H9 (cell line): ENCODE data around the gene KRT78. TPM values are rescaled to one million over a fixed set of nuclear protein-coding genes. Genes with fewer than 3 reads are reported as not detected.

Source experiments
- DNase-seq: peaks from one replicate; pipeline ENCODE4 v3.0.0-alpha.2; 2017
- H2AFZ ChIP-seq: one replicate; pipeline ENCODE4 v1.6.1; 2013; ENCODE audit warnings: mild to moderate bottlenecking, low read length, control low read depth, moderate library complexity
- H2AK5ac ChIP-seq: 2 replicates; pipeline ENCODE4 v1.6.1; 2013; ENCODE audit warnings: low read length, control low read depth, mixed read lengths; ENCODE audit not compliant: insufficient read length
- H2BK120ac ChIP-seq: one replicate; pipeline ENCODE4 v1.6.1; 2013; ENCODE audit warnings: low read depth, mild to moderate bottlenecking, low read length, control low read depth, inconsistent platforms; ENCODE audit not compliant: poor library complexity, severe bottlenecking
- H2BK12ac ChIP-seq: 2 replicates; pipeline ENCODE4 v1.6.1; 2013; ENCODE audit warnings: low read length, control low read depth, mixed read lengths, low read depth; ENCODE audit not compliant: insufficient read length
- H2BK15ac ChIP-seq: 2 replicates; pipeline ENCODE4 v1.6.1; 2013; ENCODE audit warnings: low read depth, low read length, control low read depth
- H2BK20ac ChIP-seq: one replicate; pipeline ENCODE4 v1.6.1; 2013; ENCODE audit warnings: low read depth, mild to moderate bottlenecking, low read length, control low read depth, inconsistent platforms; ENCODE audit not compliant: poor library complexity, severe bottlenecking
- H2BK5ac ChIP-seq: 2 replicates; pipeline ENCODE4 v1.6.1; 2013; ENCODE audit warnings: low read length, control low read depth, mixed read lengths; ENCODE audit not compliant: insufficient read length
- H3K14ac ChIP-seq: 2 replicates; pipeline ENCODE4 v1.6.1; 2013; ENCODE audit warnings: low read length, control low read depth; ENCODE audit not compliant: insufficient read depth
- H3K18ac ChIP-seq: 2 replicates; pipeline ENCODE4 v1.6.1; 2013; ENCODE audit warnings: low read depth, mild to moderate bottlenecking, mixed read lengths, low read length, control low read depth; ENCODE audit not compliant: insufficient read length
- H3K23ac ChIP-seq: 2 replicates; pipeline ENCODE4 v1.6.1; 2013; ENCODE audit warnings: low read length, control low read depth, mixed read lengths, low read depth; ENCODE audit not compliant: insufficient read length
- H3K23me2 ChIP-seq: 2 replicates; pipeline ENCODE4 v1.6.1; 2013; ENCODE audit warnings: low read depth, mild to moderate bottlenecking, mixed read lengths, low read length, control low read depth; ENCODE audit not compliant: insufficient read length, poor library complexity, severe bottlenecking
- H3K27ac ChIP-seq: 2 replicates; pipeline ENCODE4 v1.5.1; 2013; ENCODE audit warnings: low read length, control low read depth, mixed read lengths, low read depth; ENCODE audit not compliant: insufficient read length
- H3K27me3 ChIP-seq: 2 replicates; pipeline ENCODE4 v1.6.1; 2013; ENCODE audit warnings: low read length, control low read depth, inconsistent platforms; ENCODE audit not compliant: insufficient read depth
- H3K4ac ChIP-seq: 2 replicates; pipeline ENCODE4 v1.6.1; 2013; ENCODE audit warnings: low read depth, mild to moderate bottlenecking, control low read depth, inconsistent platforms, low read length, moderate library complexity
- H3K4me1 ChIP-seq: 2 replicates; pipeline ENCODE4 v1.6.1; 2013; ENCODE audit warnings: low read length, control low read depth, inconsistent platforms; ENCODE audit not compliant: insufficient read depth
- H3K4me2 ChIP-seq: 2 replicates; pipeline ENCODE4 v1.6.1; 2013; ENCODE audit warnings: low read length, control low read depth, mixed read lengths; ENCODE audit not compliant: insufficient read length, insufficient read depth
- H3K56ac ChIP-seq: 2 replicates; pipeline ENCODE4 v1.6.1; 2013; ENCODE audit warnings: low read depth, mild to moderate bottlenecking, mixed read lengths, low read length, control low read depth; ENCODE audit not compliant: insufficient read length
- H3K79me1 ChIP-seq: 2 replicates; pipeline ENCODE4 v1.6.1; 2013; ENCODE audit warnings: low read depth, mild to moderate bottlenecking, moderate library complexity, low read length, control low read depth, inconsistent platforms; ENCODE audit not compliant: insufficient read depth, poor library complexity, severe bottlenecking
- H3K79me2 ChIP-seq: 2 replicates; pipeline ENCODE4 v1.6.1; 2013; ENCODE audit warnings: low read length, control low read depth, inconsistent platforms; ENCODE audit not compliant: insufficient read depth
- H3K9ac ChIP-seq: 2 replicates; pipeline ENCODE4 v1.6.1; 2013; ENCODE audit warnings: low read length, control low read depth, mixed read lengths; ENCODE audit not compliant: insufficient read length; ENCODE audit errors: extremely low read depth
- H3K9me3 ChIP-seq: one replicate; pipeline ENCODE4 v1.6.1; 2013; ENCODE audit warnings: low read depth, low read length, inconsistent platforms; ENCODE audit not compliant: control insufficient read depth
- H3T11ph ChIP-seq: one replicate; pipeline ENCODE4 v1.6.1; 2013; ENCODE audit warnings: mild to moderate bottlenecking, low read length, control low read depth, inconsistent platforms
- H4K20me1 ChIP-seq: one replicate; pipeline ENCODE4 v1.6.1; 2013; ENCODE audit not compliant: control insufficient read depth, insufficient read length, insufficient read depth
- H4K5ac ChIP-seq: 2 replicates; pipeline ENCODE4 v1.6.1; 2013; ENCODE audit warnings: low read depth, mild to moderate bottlenecking, mixed read lengths, low read length, control low read depth; ENCODE audit not compliant: insufficient read length
- H4K8ac ChIP-seq: replicated peaks from 2 replicates; pipeline ENCODE4 v1.6.1; 2013; ENCODE audit warnings: low read length, control low read depth, mixed read lengths, low read depth; ENCODE audit not compliant: insufficient read length
- H4K91ac ChIP-seq: 2 replicates; pipeline ENCODE4 v1.6.1; 2013; ENCODE audit warnings: low read depth, mild to moderate bottlenecking, moderate library complexity, mixed read lengths, low read length, control low read depth; ENCODE audit not compliant: insufficient read length
- H3K27ac Mint-ChIP-seq, 3 experiments: 2 replicates in 2 of 3; 3 replicates in 1 of 3; pipeline ENCODE4 v1.8.0; 2020 to 2021; ENCODE audit warnings: mixed read lengths in 3 of 3, mild to moderate bottlenecking in 1 of 3, moderate library complexity in 1 of 3
- H3K27me3 Mint-ChIP-seq: 2 replicates; pipeline ENCODE4 v1.8.0; 2021; ENCODE audit warnings: low read depth, mild to moderate bottlenecking, moderate library complexity, mixed read lengths
- H3K36me3 Mint-ChIP-seq, 3 experiments: 2 replicates in 2 of 3; 3 replicates in 1 of 3; pipeline ENCODE4 v1.8.0; 2020 to 2021; ENCODE audit warnings: low read depth in 3 of 3, mixed read lengths in 3 of 3; ENCODE audit not compliant: insufficient read depth in 1 of 3
- H3K4me1 Mint-ChIP-seq, 2 experiments: 2 replicates each; pipeline ENCODE4 v1.8.0; 2020; ENCODE audit warnings: mixed read lengths in 2 of 2
- H3K4me3 Mint-ChIP-seq, 2 experiments: 2 replicates in 1 of 2; 3 replicates in 1 of 2; pipeline ENCODE4 v1.8.0; 2020 to 2021; ENCODE audit warnings: mild to moderate bottlenecking in 2 of 2, mixed read lengths in 2 of 2, moderate library complexity in 1 of 2
- H3K9me3 Mint-ChIP-seq, 2 experiments: 2 replicates in 1 of 2; 3 replicates in 1 of 2; pipeline ENCODE4 v1.8.0; 2020; ENCODE audit warnings: mild to moderate bottlenecking in 2 of 2, mixed read lengths in 2 of 2, moderate library complexity in 1 of 2
- CTCF ChIP-seq: fragments of 200-600 bp; sonication (generic); conservative IDR thresholded peaks from 3 replicates; pipeline ENCODE4 v1.8.0; 2021; ENCODE audit warnings: antibody characterized with exemption, mild to moderate bottlenecking
- WGBS: extraction: QIAGEN DNeasy Blood & Tissue Kit; methylation state at CpG from one replicate; pipeline ENCODE4 v1.1.7; 2013; ENCODE audit warnings: missing lambda C conversion rate, low lambda C conversion rate, mixed read lengths; ENCODE audit not compliant: insufficient read length; ENCODE audit errors: extremely low coverage; 5-methylcytosine and 5-hydroxymethylcytosine counted together
- total RNA-seq: library from RNA; stranded (reverse); gene quantifications from 2 replicates; pipeline ENCODE4 v1.2.1, GENCODE V29; 2021

The KRT78 gene
- total RNA-seq, 1 experiment from 2014 or later = not detected

GRCh38 chr12:52835271-52836041 is 13.3 kb downstream of the KRT78 start:
- no CpG with 5 or more reads among the region's 15 CpGs for WGBS
- Histone ChIP-seq H3K18ac (no peak overlapping the region), H2BK12ac (no peak overlapping the region), H3K27ac (no peak overlapping the region), H2BK5ac (no peak overlapping the region), H2BK15ac (no peak overlapping the region), H3K79me2 (no peaks in the 10 kb centered on the region), H3T11ph (no peak overlapping the region), H3K4me1 (no peaks in the 10 kb centered on the region), H4K8ac (no peak overlapping the region), H4K91ac (no peak overlapping the region), H3K4ac (no peak overlapping the region), H3K79me1 (no peaks in the 10 kb centered on the region), H2AK5ac (no peak overlapping the region), H4K5ac (no peak overlapping the region), H4K20me1 (no peaks in the 10 kb centered on the region), H3K23me2 (no peaks in the 10 kb centered on the region), H2BK20ac (no peak overlapping the region), H3K14ac (no peak overlapping the region), H3K56ac (no peak overlapping the region), H2AFZ (no peak overlapping the region), H3K4me2 (no peak overlapping the region), H3K9me3 (no peaks in the 10 kb centered on the region), H3K27me3 (no peaks in the 10 kb centered on the region; the same call in 1 of the 2 replicates), H3K9ac (no peak overlapping the region), H3K23ac (no peak overlapping the region), H2BK120ac (no peak overlapping the region)
- Mint-ChIP-seq H3K27ac (no peak overlapping the region; a peak in 1 of 7 replicates), H3K36me3 (no peaks in the 10 kb centered on the region), H3K4me1 (no peaks in the 10 kb centered on the region; a peak in 1 of 4 replicates), H3K27me3 (peaks cover 7% of the 10 kb centered on the region), H3K4me3 (no peak overlapping the region), H3K9me3 (no peaks in the 10 kb centered on the region)
- peak; percentile 21 for DNase-seq
- TF ChIP-seq CTCF = no peak
